IgD-negative memory B cell (primary cell): ENCODE measurements around the gene RASEF. TPM values are rescaled to one million over a fixed set of nuclear protein-coding genes. Genes with fewer than 3 reads are reported as not detected.
"Not testable (repeated sequence)": the region's sequence is repeated elsewhere in the genome, so short reads cannot be mapped to it uniquely, and the experiment has no call there.

Experiments used
- H3K27ac Mint-ChIP-seq, 3 donors: one replicate each; pipeline ENCODE4 v1.8.0; 2020 to 2022; ENCODE audit warnings: mild to moderate bottlenecking in 3 of 3, mixed read lengths in 3 of 3, moderate library complexity in 1 of 3
- H3K27me3 Mint-ChIP-seq: one replicate; pipeline ENCODE4 v1.8.0; 2021; ENCODE audit warnings: mixed read lengths
- H3K36me3 Mint-ChIP-seq: one replicate; pipeline ENCODE4 v1.8.0; 2020; ENCODE audit warnings: mild to moderate bottlenecking, mixed read lengths
- H3K4me1 Mint-ChIP-seq, 3 donors: one replicate each; pipeline ENCODE4 v1.8.0; 2020 to 2022; ENCODE audit warnings: mixed read lengths in 3 of 3, mild to moderate bottlenecking in 1 of 3
- H3K4me3 Mint-ChIP-seq, 4 donors: one replicate each; pipeline ENCODE4 v1.8.0; 2020 to 2022; ENCODE audit warnings: mild to moderate bottlenecking in 4 of 4, mixed read lengths in 4 of 4, moderate library complexity in 3 of 4
- H3K9me3 Mint-ChIP-seq, 3 donors: one replicate each; pipeline ENCODE4 v1.8.0; 2020 to 2021; ENCODE audit warnings: mixed read lengths in 3 of 3, mild to moderate bottlenecking in 1 of 3
- polyA plus RNA-seq: library from polyadenylated mRNA; unstranded; fragments of 300-500 nt; fragmentation: Illumina TruSeq; gene quantifications from one replicate; pipeline ENCODE4 v1.2.3, GENCODE V29; 2021

RASEF gene
- polyA plus RNA-seq: not detected

DNA sequence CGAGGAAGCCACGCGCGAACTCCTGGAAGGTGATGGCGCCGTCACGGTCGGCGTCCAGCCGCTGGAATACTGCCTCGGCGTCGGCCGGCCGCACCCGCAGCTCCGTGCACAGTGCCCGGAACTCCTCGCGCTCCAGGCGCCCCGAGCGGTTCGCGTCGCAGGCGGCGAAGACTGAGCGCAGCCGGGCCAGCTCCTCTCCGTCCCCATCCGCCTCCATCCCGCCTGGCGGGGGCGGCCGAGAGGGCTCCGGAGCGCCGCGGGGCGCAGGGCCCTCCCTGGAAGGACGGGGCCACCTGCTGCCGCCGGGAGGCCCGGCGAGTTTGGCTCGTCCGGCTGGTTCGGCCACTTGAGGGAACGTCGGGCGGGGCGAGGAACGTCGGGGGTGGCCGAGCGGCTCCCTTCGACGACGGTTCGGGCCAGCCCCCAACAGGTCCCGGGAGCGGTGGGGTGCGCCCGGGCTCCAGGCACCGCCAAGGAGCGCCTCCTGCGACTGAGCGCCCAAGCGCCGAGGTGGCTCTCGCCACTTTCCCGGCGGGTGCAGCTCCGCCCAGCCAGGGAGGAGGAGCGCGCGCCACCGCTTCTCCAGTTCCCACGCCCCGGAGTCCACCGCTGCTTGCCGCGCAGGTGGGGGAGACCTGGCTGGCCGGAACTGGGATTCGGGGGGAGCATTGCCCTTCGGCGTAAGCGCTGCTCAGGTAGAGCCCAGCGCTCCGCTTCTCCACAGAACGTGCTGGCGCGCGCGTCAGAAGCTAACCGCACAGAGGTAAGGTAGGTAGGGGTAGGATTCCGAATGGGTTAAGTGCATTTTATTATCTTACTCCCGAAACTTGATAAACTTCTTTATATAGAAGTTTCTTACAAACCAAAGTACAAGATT lies at the start of gene RASEF:
Gene RASEF, minus strand, starts transcription at position 492 of the 877 bp plus-strand sequence. Its CDS starts 275 bp downstream, at position 217.
- H3K27ac Mint-ChIP-seq: no peak within 1 kb of the TSS
- H3K36me3 Mint-ChIP-seq: no peaks in the 10 kb centered on the region
- H3K4me1 Mint-ChIP-seq: peaks cover 0 to 5% (median 0%) of the 10 kb centered on the region in 3 donors
- H3K27me3 Mint-ChIP-seq: peaks cover 29% of the 10 kb centered on the region
- no peaks in the 10 kb centered on the region for H3K9me3 Mint-ChIP-seq
- no peak within 1 kb of the TSS for H3K4me3 Mint-ChIP-seq

DNA sequence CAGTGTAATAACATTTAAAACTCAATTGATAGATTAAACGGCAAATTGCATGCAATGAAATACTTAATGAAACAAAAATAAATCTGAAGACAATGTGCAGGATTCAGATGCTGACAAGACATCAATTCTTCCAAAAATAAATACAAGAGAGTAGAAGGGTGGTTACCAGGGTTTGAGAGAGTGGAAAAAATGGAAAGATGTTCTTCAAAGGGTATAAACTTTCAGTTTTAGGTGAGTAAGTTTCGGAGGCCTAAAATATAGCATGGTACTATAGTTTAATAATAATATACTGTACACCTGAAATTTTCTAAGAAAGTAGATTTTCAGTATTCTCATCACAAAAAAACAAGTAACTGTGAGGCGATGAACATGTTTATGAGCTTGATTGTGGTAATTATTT lies 48.2 kb upstream of the RASEF start:
- H3K4me1 Mint-ChIP-seq: no peaks in the 10 kb centered on the region
- H3K4me3 Mint-ChIP-seq: no peak overlapping the region
- H3K9me3 Mint-ChIP-seq: peaks cover 6 to 13% (median 7%) of the 10 kb centered on the region in 3 donors
- H3K36me3 Mint-ChIP-seq: no peaks in the 10 kb centered on the region
- H3K27me3 Mint-ChIP-seq: no peaks in the 10 kb centered on the region
- H3K27ac Mint-ChIP-seq: no peak overlapping the region

DNA sequence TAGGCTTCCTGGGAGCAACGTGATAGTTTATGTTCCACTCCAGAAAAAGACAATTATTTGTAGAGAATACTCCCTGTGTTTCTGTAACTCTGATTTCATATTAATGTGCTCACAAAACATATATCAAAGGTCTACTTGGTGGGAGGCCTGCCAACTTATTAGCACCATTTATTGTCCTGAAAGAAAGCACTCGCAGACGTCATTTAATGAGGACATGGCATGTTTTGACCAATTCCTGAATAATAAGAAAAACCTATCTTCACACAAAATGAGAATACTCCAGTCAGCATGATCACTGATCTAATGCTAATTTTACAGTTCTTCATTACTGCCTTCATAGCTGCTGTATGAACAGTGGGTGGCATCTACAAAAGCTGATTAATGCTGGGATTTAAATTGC lies 46.4 kb upstream of the RASEF start:
- Mint-ChIP-seq H3K27ac (no peak overlapping the region), H3K4me3 (no peak overlapping the region), H3K9me3 (peaks cover 2 to 7% (median 3%) of the 10 kb centered on the region in 3 donors), H3K36me3 (no peaks in the 10 kb centered on the region), H3K27me3 (no peaks in the 10 kb centered on the region), H3K4me1 (no peaks in the 10 kb centered on the region)

DNA sequence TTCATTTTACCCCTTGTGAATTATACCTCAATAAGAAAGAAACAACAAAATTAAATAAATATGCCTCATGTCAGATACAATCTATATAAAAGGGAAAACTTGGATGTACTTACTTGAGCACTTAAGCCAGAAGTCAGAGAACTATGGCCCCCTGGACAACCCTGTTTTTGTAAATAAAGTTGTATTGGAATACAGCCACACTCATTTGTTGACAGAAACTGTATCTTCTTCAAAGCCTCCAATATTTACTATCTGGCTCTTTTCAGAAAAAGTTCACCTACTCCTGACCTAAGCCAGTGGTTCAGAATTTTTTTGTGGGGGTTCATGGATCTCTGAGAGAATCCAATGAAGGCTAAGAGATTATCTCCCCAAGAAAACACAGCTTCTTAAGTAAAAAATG lies 45.3 kb upstream of the RASEF start:
- no peak overlapping the region for H3K4me3 Mint-ChIP-seq

DNA sequence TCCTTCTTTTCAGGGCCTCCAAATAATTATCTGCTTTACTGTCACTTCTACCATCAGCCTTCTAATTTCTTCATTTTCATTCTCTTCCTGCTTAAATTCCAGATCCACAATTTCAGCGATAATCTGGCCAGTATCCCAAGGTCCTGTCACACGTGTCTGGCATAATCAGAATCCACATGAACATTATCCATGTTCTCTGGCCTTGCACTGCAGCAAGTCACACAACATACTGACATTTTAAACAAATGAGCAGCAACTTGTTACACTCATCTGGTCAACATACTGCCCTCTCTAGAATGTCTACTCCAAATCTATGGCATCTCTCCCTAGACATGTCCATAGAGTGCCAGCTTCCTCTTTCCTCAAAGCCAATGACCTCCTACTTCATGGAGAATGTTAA lies 43.8 kb upstream of the RASEF start:
- H3K4me3 Mint-ChIP-seq: no peak overlapping the region
- H3K9me3 Mint-ChIP-seq: peaks cover 0 to 3% (median 0%) of the 10 kb centered on the region in 3 donors
- no peaks in the 10 kb centered on the region for H3K27me3 Mint-ChIP-seq
- no peaks in the 10 kb centered on the region for H3K4me1 Mint-ChIP-seq
- no peak overlapping the region for H3K27ac Mint-ChIP-seq
- H3K36me3 Mint-ChIP-seq: no peaks in the 10 kb centered on the region

More for the DNA sequence above, 45.3 kb upstream of the RASEF start:
- Mint-ChIP-seq H3K27ac (no peak overlapping the region), H3K36me3 (no peaks in the 10 kb centered on the region), H3K4me1 (no peaks in the 10 kb centered on the region), H3K9me3 (peaks cover 0 to 3% (median 0%) of the 10 kb centered on the region in 3 donors), H3K27me3 (no peaks in the 10 kb centered on the region)

DNA sequence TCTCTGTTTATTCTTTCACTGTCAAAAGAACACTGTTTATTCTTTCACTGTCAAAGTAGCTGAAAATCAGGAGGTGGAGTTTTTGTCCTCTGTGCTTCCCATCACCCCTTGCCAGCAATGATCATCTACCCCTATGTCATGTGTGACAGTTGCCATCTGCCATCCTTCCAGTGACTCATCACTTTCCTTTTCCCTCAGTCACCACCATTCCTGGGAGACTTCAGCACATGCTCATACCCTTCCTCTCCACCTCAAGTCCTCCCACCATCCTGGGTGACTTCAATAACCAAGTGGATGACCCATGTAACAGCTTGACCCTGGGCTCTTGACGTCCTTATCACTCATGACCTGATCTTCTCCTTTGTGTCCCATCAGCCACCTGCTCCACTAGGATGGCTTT lies 43.3 kb upstream of the RASEF start:
- Mint-ChIP-seq H3K27ac (no peak overlapping the region), H3K4me3 (no peak overlapping the region), H3K9me3 (peaks cover 0 to 3% (median 0%) of the 10 kb centered on the region in 3 donors), H3K36me3 (no peaks in the 10 kb centered on the region), H3K27me3 (no peaks in the 10 kb centered on the region), H3K4me1 (no peaks in the 10 kb centered on the region)

DNA sequence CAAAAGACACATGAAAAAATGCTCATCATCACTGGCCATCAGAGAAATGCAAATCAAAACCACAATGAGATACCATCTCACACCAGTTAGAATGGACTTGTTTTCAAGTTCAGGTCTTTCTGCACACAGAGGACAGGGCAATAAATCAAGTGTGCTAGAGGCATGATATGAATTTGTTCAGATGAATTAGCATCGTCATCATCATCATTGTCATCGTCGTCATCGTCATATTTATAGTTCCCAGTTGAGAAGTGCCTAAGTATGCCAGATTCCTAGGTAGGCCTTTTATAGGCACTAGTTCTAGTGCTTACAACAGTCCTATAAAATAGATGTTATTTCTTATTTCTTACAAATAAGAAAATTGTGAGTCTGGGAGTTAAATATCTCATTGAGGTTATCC lies 34.7 kb upstream of the RASEF start:
- H3K4me1 Mint-ChIP-seq: no peaks in the 10 kb centered on the region

DNA sequence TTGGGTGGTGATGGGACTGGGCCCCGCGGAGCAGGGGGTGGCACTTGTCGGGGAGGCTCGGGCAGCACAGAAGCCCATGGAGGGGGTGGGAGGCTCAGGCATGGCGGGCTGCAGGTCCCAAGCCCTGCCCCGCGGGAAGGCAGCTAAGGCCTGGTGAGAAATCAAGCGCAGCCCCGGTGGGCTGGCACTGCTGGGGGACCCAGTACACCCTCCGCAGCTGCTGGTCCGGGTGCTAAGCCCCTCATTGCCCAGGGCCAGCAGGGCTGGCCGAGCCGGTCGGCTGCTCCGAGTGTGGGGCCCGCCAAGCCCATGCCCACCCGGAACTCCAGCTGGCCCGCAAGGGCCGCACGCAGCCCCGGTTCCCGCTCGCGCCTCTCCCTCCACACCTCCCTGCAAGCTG lies 30.4 kb upstream of the RASEF start:
- H3K4me1 Mint-ChIP-seq, H3K4me3 Mint-ChIP-seq, H3K9me3 Mint-ChIP-seq, H3K27me3 Mint-ChIP-seq, H3K27ac Mint-ChIP-seq, H3K36me3 Mint-ChIP-seq: not testable (repeated sequence)

More for the DNA sequence above, 34.7 kb upstream of the RASEF start:
- no peaks in the 10 kb centered on the region for H3K36me3 Mint-ChIP-seq
- H3K9me3 Mint-ChIP-seq: peaks cover 0 to 2% (median 2%) of the 10 kb centered on the region in 3 donors
- no peak overlapping the region for H3K27ac Mint-ChIP-seq
- H3K4me3 Mint-ChIP-seq: no peak overlapping the region
- no peaks in the 10 kb centered on the region for H3K27me3 Mint-ChIP-seq

DNA sequence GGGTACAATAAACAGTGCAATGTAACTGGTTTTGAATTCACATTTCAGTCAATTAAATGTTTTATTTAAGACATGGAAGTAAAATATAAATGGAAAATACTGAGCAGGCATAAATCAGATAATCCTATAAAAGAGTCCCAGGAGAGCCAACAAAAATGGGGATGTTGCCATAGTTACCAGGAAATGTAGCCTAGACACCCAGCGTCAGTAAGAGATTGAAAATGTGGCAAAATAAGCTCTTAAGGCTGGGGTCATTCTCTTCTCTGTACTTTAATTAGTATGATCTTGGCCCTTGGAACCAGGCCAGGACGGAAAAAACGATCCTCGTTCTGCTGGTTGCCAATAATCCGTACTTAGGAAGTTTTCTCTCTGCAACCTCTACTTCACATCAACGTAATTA lies 18.9 kb upstream of the RASEF start:
- H3K36me3 Mint-ChIP-seq: no peaks in the 10 kb centered on the region
- no peak overlapping the region for H3K4me3 Mint-ChIP-seq
- H3K27ac Mint-ChIP-seq: no peak overlapping the region
- H3K4me1 Mint-ChIP-seq: no peaks in the 10 kb centered on the region
- H3K27me3 Mint-ChIP-seq: no peaks in the 10 kb centered on the region
- H3K9me3 Mint-ChIP-seq: peaks cover 0 to 7% (median 2%) of the 10 kb centered on the region in 3 donors

DNA sequence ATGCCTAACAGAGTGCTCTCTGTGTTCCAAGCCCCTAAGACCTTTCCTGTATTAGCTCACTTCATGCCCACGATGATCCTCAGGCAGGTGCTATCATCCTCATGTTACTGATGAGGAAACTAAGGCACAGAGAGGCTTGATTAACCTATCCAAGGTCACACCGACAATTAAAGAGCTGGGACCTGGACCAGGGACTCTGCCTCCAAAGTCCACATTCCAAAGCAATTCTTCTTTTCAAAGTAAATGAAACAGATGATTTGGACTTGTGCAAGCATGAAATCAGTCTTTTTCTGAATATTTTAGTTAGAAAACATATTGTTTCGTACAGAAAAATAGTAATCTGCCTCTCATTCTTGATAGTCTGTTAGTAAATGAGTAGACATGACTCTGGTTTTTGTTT lies 18.1 kb upstream of the RASEF start:
- H3K27ac Mint-ChIP-seq: no peak overlapping the region

DNA sequence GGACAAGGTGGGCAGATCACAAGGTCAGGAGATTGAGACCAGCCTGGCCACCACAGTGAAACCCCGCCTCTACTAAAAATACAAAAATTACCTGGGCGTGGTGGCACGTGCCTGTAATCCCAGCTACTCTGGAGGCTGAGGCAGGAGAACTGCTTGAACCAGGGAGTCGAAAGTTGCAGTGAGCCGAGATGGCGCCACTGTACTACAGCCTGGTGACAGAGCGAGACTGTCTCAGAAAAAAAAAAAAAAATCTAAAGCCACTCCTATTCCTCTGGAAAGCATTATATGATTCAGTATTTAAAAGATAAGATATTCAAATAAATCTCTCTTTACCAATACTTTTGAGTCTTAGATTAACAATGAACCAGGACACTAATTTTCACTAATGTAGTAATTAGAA lies 13.0 kb upstream of the RASEF start:
- not testable (repeated sequence) for H3K27me3 Mint-ChIP-seq, H3K4me1 Mint-ChIP-seq, H3K4me3 Mint-ChIP-seq, H3K27ac Mint-ChIP-seq, H3K36me3 Mint-ChIP-seq, H3K9me3 Mint-ChIP-seq

More for the DNA sequence above, 18.1 kb upstream of the RASEF start:
- Mint-ChIP-seq H3K4me3 (no peak overlapping the region), H3K9me3 (peaks cover 0 to 4% (median 1%) of the 10 kb centered on the region in 3 donors), H3K36me3 (no peaks in the 10 kb centered on the region), H3K4me1 (no peaks in the 10 kb centered on the region), H3K27me3 (no peaks in the 10 kb centered on the region)

DNA sequence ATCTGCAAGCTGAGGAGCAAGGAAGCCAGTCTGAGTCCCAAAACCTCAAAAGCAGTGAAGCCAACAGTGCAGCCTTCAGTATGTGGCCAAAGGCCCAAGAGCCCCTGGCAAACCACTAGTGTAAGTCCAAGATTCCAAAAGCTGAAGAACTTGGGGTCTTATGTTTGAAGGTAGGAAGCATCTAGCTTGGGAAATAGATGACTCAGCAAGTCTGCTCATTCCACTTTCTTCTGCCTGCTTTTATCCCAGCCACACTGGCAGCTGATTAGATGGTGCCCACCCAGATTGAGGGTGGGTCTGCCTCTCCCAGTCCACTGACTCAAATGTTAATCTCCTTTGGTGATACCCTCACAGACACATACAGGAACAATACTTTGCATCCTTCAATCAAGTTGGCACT lies 9.6 kb upstream of the RASEF start:
- H3K9me3 Mint-ChIP-seq, H3K27me3 Mint-ChIP-seq, H3K27ac Mint-ChIP-seq: not testable (repeated sequence)

DNA sequence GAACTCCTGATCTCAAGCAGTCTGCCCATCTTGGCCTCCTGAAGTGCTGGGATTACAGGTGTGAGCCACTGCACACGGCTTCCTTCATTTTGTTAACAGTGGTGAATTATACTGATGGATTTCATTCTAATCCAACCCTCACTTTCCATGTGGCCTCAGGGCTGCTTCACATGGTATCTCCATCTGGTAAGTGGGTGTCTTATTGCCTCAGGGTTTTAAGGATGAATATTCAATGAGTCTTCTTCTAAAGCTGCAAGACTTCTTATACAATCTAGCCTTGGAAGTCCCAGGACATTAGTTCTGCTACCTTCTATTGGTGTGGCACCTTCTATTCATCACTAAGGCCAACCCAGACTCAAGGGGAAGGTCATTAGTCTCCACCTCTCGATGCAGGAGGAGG lies 8.7 kb upstream of the RASEF start:
- no peak overlapping the region for H3K27ac Mint-ChIP-seq
- no peaks in the 10 kb centered on the region for H3K4me1 Mint-ChIP-seq
- peaks cover 2% of the 10 kb centered on the region for H3K27me3 Mint-ChIP-seq
- H3K9me3 Mint-ChIP-seq: peaks cover 0 to 4% (median 0%) of the 10 kb centered on the region in 3 donors
- H3K36me3 Mint-ChIP-seq: no peaks in the 10 kb centered on the region
- H3K4me3 Mint-ChIP-seq: no peak overlapping the region

More for the DNA sequence above, 9.6 kb upstream of the RASEF start:
- not testable (repeated sequence) for H3K4me3 Mint-ChIP-seq, H3K4me1 Mint-ChIP-seq, H3K36me3 Mint-ChIP-seq

DNA sequence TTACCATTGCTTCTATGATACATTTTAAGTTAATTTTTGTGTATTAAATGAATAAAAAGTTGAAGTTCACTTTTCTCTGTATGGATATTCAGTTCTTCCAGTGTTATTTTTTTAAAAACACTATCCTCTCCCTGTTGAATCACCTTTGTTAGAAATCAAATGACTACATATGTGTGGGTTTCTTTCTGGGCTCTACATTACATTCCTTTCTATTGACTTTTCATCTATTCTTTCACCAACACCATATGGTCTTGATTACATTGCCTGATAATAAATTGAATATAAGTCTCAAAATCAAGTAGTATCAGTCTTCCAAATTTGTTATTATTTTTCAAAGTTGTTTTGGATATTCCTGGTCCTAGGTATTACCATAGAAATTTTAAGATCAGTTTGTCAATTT lies 7.3 kb upstream of the RASEF start:
- Mint-ChIP-seq H3K27me3 (peaks cover 2% of the 10 kb centered on the region), H3K9me3 (peaks cover 0 to 4% (median 0%) of the 10 kb centered on the region in 3 donors), H3K27ac (no peak overlapping the region), H3K4me3 (no peak overlapping the region), H3K4me1 (no peaks in the 10 kb centered on the region), H3K36me3 (no peaks in the 10 kb centered on the region)

DNA sequence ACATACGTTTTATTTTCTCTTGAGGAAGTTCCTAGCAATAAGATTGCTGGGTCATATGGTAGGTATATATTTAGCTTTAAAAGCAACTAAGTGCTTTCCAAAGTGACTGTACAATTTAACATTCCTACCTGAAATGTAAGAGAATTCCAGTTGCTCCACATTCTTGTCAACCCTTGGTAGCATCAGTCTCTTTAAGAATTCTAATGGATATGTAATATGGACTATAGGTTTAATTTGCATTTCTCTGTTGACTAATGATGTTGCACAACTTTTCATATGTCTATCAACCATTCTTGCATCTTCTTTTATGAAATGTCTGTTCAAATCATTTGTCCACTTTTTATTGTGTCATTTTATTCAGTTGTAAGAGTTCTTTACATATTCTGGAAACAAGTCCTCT lies 6.7 kb upstream of the RASEF start:
- H3K9me3 Mint-ChIP-seq: peaks cover 0 to 4% (median 0%) of the 10 kb centered on the region in 3 donors
- H3K4me3 Mint-ChIP-seq: no peak overlapping the region
- H3K36me3 Mint-ChIP-seq: no peaks in the 10 kb centered on the region
- H3K4me1 Mint-ChIP-seq: no peaks in the 10 kb centered on the region
- peaks cover 2% of the 10 kb centered on the region for H3K27me3 Mint-ChIP-seq
- H3K27ac Mint-ChIP-seq: no peak overlapping the region

DNA sequence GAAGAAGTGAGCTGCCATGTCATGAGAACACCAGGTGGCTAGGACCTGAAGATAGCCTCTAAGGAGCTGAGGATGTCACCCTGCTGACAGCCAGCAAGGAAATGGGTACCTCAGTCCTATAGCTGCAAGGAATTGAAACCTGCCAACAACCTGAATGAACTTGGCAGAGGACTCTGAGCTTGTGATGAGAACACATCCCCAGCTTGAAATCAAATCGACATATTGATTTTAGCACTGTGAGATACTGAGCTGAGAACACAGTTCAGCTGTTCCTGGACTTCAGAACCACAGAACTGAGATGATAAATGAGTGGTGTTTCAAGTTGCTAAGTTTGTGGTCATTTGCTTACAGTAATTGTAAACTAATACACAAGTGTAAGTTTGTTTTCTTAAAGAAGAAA lies 5.5 kb upstream of the RASEF start:
- no peak overlapping the region for H3K4me3 Mint-ChIP-seq
- peaks cover 10% of the 10 kb centered on the region for H3K27me3 Mint-ChIP-seq
- peaks cover 0 to 4% (median 0%) of the 10 kb centered on the region in 3 donors for H3K4me1 Mint-ChIP-seq
- peaks cover 0 to 4% (median 0%) of the 10 kb centered on the region in 3 donors for H3K9me3 Mint-ChIP-seq
- H3K27ac Mint-ChIP-seq: no peak overlapping the region
- H3K36me3 Mint-ChIP-seq: no peaks in the 10 kb centered on the region
